Measurements from ENCODE around the gene SPOCK3.
"Not testable (repeated sequence)": the region's sequence is repeated elsewhere in the genome, so short reads cannot be mapped to it uniquely, and the experiment has no call there.

The SPOCK3 gene

GRCh38 chr4:167234316-167234881 lies at the start of gene SPOCK3:
SPOCK3 (minus strand) TSS chr4:167234494.
- DNase-seq: no peak

GRCh38 chr4:167282171-167282864 lies 48.0 kb upstream of the SPOCK3 start:
- no peak for DNase-seq

GRCh38 chr4:167281545-167281944 lies 47.3 kb upstream of the SPOCK3 start:
- DNase-seq: not testable (repeated sequence)

- DNase-seq: no peak
Measured at GRCh38 chr4:167274351-167274750, 40.1 kb upstream of the SPOCK3 start.

GRCh38 chr4:167265231-167265630 lies 30.9 kb upstream of the SPOCK3 start:
- DNase-seq: no peak

- no peak for DNase-seq
Measured at GRCh38 chr4:167248271-167248670, 14.0 kb upstream of the SPOCK3 start.

GRCh38 chr4:167239627-167240026 lies 5.3 kb upstream of the SPOCK3 start:
- no peak for DNase-seq

- DNase-seq: no peak
Measured at GRCh38 chr4:167238226-167238625, 3.9 kb upstream of the SPOCK3 start.

- DNase-seq: no peak
Measured at GRCh38 chr4:167233685-167234315, 494 bp downstream of the SPOCK3 start.

GRCh38 chr4:167232805-167233684 lies 1.2 kb downstream of the SPOCK3 start:
- DNase-seq: no peak

- DNase-seq: no peak
Measured at GRCh38 chr4:167230744-167231143, 3.5 kb downstream of the SPOCK3 start.

- DNase-seq: no peak
Measured at GRCh38 chr4:167222099-167222498, 12.2 kb downstream of the SPOCK3 start.

- DNase-seq: no peak
Measured at GRCh38 chr4:167221084-167221483, 13.2 kb downstream of the SPOCK3 start.

GRCh38 chr4:167218022-167218608 lies 16.2 kb downstream of the SPOCK3 start:
- DNase-seq: no peak

GRCh38 chr4:167216783-167217182 lies 17.5 kb downstream of the SPOCK3 start:
- DNase-seq: no peak

GRCh38 chr4:167210166-167210565 lies 24.1 kb downstream of the SPOCK3 start:
- DNase-seq: no peak

- no peak for DNase-seq
Measured at GRCh38 chr4:167196344-167197012, 37.8 kb downstream of the SPOCK3 start.

GRCh38 chr4:167190379-167190778 lies 43.9 kb downstream of the SPOCK3 start:
- DNase-seq: no peak

GRCh38 chr4:167185465-167185864 lies 48.8 kb downstream of the SPOCK3 start:
- DNase-seq: no peak

GRCh38 chr4:167183036-167183435 lies 51.3 kb downstream of the SPOCK3 start:
- DNase-seq: no peak

- DNase-seq: no peak
Measured at GRCh38 chr4:167177925-167178324, 56.4 kb downstream of the SPOCK3 start.

GRCh38 chr4:167176723-167177367 lies 57.4 kb downstream of the SPOCK3 start:
- no peak for DNase-seq
